Femur (tissue), 1 donor: ENCODE data around the gene MAPK11.

ENCODE experiments used
- DNase-seq: peaks from one replicate; pipeline ENCODE4 v3.0.0-alpha.2; 2017

The MAPK11 gene

DNA sequence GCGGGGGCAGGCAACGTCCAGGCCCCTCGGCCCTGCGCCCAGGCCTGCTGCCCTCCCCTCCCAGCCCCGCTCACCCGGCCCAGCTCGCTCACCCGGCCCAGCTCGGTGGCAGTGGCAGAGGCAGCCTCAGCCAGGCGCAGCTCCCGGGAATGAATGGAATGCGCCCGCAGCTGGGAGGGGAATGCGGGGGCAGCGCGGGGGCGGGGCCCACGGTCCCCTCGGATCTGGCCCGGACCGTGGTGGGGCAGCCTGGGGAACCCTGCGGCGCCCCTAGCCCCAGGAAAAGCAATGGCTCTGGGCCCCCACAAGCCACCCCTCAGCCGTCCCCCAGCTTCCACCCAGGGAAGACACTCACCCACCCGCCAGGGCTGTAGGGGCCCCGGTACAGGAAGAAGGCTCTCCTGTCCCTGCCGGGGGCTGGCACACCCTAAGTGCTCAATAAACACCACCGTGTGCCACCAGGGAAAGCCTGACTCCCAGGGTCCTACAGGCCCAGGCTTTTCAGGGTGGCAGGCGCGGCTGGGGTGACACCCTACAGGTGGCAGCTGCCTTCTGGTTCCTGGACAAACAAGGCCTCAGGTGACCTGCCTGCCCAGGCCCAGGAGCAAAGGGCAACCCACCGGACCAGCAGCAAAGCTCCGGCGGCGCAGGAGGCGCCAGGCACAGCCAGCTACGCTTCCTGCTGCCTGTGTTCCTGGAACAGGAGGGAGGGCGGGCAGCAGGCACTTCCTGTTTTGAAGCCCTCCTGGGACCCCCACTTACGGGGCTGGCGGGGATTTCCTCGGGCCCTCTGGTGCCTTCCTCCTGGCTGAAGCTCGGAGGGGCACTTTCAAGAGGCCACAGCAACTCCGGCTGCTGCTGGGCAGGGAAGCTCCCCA, 23.5 kb upstream of the MAPK11 start:
- DNase-seq: peak; percentile 80

DNA sequence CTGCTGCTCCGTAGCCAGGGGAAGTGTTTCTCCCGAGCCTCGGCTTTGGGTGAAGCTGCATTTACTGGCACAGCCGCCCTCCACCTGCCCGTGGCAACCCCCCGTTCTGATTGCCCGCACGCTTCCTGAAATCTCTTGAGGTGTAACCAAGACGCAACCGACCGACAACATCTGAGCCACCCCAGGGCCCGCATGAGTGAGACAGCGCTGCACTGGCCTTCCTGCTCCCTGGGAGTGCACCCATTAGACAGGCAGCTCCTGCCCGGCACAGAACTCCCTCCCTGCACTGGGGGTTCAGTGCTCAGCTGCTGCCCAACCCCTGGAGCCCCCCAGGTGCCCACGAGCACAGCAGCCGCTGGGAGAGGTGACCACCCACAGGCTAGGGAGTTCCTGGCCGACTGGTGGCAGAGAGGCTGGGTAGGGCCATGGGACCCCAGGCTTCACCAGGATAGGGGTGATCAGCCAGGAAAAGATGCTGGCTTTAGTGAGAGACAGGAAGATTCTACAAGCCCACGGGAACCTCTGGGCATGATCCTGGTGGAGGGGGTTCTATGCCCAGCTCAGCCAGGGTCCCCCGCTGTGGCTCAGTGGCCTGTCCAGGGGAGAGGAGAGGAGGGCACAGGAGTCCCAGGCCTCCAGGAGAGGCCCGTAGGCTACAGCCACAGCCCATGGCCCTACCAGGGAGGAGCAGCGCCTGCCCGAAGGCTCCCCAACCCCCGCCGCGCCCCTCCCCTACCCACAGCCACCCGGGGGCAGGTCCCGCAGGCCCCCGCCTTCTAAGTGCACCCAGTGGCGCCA, 22.7 kb upstream of the MAPK11 start:
- no peak for DNase-seq

DNA sequence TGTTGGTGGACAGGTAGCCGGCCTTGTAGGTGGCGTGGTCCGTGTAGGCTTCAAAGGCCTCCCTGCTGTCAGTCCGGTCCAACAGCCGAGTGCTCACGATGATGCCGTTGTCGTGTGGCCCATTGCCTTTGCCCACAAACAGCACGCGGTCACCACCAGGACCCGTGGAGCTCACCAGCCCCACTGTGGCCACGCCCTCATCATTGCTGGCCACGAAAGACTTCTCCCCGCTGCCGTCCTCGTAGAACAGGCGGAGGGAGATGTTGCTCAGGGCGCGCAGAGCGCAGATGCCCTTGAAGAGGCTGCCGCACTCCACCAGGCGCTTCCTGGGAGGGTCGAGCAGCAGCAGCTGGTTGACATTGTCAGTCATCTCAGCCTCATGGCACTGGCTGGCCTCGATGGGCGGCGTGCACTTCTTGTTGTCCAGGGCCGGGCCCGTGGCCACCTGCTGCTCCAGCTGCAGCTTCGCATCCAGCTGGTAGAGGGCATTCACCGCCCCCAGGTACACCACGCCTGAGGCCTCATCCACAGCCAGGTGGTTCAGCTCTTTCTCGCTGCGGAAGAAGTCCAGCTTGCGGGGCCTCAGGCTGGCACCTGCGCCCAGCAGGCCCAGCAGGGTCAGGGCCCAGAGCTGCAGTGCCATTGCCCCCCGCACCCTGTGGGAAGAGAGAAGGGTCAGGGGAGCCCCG, 19.9 kb upstream of the MAPK11 start:
- no peak for DNase-seq

DNA sequence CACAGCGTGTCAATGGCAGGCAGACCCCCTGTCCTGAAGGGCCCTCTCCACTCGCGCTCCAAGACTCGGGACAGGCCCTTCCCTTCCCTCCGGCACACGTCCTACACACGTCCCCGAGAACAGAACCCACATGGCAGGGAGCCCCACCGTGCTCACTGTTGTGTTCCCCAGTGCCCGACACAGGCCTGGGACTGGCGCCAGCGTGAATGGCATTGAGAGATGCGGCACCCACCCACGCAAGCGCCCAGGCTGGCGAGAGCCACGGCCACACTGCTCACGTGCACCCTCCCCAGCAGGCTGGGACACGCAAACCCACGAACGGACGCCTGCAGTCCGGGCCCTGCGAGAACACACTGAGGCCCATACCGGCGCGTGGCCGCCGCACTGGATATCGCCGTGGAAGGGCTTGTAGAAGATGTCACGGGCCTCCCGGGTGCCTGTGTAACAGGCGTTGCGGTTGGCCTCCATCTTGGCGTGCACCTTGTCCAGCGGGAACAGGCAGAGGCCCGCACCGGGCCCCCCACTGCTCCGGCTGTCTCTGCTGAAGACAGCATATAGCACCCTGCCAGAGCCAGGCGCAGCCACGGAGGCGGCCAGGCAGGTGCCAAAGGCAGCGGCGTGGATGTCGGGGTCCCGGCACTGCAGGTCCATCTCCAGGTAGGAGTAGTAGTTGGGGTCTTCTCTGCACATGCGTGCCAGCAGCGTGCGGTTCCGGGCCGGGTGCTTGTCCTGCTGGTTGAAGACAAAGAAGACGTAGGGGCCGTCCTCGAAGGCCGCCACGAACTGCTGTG, 19.2 kb upstream of the MAPK11 start:
- no peak for DNase-seq

DNA sequence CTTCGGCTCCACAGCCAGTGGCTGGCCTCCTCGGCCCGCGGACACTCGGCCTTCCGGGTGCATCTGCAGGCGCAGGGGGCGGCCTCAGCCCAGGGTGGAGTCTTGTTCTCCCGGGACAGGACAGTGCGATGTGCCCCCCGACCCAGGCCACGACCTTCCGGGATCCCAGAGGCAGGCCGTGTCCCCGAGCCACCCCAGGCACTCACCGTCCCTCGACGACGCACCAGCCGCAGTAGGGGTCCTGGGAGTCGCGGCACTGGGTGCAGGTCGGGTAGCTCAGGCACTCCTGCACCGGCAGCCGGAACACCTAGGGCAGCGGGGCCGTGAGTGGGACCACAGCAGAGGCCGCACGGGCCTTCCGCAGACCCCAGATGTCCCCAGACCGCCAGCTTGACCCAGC, 17.6 kb upstream of the MAPK11 start:
- DNase-seq: no peak

DNA sequence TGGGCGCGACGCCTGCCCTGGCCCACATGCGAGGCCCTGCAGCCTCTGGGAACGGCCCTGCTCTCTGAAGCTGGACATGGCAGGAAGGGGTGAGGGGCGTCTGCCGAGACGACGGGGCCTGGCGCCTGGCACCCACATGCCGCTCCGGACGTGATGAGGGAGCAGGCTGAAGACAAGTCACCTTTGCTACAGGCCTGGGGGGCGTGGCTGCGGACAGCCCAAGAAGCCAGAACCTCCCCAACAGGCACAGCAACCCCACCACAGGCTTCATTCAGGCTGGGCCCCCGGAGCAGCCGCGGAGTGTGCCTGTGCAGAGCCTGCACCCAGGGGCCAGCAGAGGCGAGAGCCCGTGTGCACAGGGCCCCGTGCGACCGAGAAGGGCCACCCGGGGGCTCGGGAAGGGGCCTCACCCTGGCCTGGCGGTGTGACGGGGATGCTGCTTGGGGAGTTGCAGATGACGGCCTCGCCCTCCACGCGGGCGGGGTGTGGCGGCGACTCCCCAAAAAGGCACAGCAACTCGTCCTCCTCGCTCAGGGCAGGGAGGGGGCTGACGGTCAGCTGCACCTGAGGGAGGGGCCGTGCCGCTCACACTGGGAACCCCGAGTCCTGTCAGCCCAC, 16.6 kb upstream of the MAPK11 start:
- DNase-seq: no peak

DNA sequence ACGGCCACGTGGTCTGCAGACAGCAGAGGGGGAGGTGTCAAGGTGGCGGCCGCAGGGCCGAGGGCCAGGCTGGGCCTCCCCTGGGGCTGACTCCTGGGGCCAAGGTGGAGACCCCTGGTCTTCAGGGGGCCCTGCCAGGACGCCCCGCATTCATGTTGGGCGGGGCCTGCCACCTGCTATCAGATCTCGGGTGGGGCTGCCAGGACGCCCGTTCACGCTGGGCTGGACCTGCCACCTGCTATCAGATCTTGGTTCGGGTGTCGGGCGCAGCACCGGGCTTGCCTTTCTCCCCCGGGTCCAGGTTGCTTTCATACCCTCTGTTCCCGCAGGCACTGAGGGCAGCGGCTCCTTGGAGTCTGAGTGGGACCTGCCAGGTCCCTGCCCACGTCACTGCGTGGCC, 16.1 kb upstream of the MAPK11 start:
- DNase-seq: no peak

DNA sequence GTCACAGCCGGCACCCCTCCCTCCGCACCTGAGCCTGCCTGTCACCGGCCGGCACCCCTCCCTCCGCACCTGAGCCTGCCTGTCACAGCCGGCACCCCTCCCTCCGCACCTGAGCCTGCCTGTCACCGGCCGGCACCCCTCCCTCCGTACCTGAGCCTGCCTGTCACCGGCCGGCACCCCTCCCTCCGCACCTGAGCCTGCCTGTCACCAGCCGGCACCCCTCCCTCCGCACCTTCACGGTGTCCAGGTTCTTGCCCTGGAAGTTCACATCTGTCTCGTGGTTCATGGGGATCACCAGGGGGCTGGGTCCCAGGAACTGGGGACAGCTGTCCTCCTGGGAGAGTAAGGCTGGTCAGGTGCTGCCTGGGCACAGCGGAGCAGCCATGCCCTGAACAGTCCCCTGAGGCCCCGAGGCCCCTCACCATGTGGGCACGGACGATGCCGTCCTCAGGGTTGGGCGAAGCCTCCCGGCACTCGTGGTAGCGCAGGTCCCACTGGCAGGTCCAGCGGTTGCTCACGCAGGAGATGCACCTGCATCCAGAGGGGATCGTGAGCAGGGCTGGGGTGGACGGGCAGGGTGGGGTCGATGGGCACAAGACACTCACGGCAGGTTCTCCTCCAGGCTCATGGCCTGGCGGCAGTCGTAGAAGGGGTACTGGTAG, 15.5 kb upstream of the MAPK11 start:
- DNase-seq: no peak

DNA sequence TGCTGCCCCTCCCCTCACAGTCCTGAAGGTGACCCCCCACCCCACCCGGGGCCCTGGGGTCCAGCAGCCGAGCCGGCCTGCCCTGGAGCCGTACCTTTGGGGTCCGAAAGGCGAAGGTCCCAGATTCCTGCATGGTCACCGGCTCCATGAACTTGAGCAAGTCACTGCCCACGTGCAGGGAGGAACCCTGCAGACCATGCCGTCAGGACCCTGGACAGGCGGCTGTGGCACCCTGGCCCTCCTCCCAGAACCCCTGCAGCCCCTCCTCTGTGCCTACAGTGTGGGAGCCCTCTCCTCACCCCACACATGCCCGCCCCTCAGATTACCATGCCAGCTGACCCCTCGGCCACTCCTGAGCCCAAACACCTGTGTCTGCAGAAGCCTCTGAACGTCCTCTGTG, 14.3 kb upstream of the MAPK11 start:
- no peak for DNase-seq

DNA sequence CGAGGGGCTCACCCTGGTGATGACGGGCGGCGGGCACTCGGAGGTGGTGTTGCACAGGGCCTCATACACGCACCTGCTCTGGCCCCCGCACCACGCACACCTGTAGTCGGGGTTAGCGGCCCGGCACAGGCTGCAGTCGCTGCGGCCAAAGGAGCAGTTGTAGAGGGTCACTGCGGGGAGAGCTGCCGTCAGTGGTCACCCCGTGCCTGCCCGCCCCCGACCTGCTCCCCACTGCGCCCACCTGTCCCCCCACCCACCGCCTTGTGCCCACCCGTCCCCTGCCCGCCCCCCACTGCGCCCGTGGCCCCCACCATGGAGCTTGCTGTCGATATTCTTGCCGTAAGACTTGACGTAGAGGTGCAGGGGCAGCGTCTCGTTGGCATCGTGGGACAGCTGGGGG, 13.6 kb upstream of the MAPK11 start:
- no peak for DNase-seq

DNA sequence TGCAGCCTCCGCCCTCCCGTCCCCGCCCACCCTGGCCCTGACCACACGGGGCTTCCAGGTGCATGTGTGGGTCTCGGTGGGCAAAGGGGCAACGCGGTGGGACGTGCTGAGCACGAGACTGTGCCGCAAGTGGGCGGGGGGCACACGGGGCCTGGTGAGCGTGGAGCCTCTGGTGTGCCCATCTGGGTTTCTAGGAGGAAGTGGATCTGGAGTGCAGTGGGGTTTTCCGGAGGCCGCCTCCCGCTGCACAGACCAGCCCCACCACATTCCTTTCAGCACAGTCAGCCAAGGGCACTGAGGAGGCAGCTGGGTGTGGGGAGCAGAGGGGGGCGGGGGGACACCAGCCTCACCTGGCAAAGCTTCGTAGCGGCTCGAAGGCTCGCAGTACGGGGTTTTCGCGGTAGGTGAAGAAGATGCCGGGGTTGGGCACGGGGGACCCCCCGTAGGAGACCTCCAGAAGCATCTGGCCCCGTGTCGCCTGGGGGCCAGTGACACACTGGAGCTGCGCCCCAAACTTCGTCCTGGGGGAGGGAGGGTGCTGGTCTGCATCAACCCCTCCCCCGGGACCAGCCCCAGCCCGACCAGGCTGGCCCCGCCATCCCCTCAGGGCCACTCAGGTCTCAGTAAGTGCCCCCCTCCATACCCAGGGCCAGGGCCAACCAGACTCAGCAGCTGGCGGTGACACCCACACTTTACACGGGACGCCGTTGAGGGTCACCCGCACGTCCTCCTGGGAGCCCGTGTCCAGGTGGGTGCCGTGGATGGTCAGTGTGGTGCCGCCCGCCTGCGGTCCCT, 12.4 kb upstream of the MAPK11 start:
- DNase-seq: no peak

DNA sequence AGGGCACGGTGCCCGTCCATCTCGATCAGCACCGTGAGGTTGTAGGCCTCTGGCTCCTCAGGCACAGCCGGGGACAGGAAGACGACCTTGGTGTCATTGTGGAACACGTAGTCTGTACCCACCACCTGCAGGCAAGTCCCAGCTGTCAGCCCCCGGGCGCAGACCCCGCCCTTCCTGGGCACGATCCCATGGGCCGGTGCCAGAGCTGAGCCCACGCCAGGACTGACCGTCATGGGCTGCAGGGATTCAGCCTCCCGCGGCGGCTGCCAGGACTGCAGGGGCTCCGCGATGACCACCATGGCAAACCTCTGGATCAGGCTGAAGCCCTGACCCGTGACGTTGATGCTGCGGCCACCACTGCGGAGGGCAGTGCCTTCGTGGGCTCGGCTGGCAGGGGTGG, 11.8 kb upstream of the MAPK11 start:
- DNase-seq: no peak

DNA sequence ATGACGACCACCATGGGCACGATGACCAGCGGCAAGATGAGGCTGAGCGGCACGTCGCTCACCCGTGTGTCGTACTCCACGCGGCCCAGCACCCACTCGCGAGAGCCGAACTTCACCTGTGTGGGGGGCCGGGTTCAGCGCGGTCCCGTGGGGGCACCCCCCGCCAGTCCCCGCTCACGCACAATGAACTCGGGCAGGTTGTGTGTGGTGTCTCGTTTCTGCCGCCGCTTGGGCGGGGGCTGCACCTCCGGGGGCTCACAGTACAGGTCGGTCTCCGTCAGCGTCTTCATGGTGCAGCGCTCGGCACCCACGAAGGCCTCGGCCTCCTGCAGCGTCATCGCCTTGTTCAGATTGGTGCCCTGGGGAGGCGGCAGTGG, 11.2 kb upstream of the MAPK11 start:
- no peak for DNase-seq

DNA sequence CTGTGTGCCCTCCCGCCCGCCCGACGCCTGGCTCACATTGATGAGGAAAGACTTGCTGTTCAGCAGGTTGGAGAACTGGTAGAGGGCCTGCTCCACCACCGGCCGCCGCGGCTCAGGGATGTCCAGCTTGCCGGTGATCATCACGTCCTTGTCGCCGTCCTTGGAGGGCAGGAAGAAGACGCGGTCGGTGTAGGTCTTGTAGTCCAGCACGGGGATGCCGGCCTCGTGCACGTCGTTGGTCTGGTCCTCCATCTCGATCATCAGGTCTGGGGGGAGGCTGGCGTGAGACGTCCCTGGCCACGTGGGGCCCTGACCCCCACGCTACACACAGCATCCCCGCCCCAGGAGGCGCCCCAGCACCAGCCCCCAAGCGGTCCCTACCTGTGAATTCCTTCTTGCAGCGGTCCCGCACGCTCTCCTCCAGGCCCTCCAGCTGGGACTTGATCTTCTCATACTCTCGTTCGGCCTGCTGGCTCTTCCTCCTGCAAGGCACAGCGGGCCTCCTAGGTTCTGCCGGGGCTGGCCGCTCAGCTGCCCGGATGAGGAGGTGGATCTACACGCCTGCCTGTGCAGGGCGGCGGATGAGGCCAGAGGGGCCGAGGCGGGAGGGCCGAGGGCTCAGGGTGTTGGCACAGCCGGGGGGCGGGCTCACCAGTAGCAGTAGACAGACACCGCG, 10.7 kb upstream of the MAPK11 start:
- no peak for DNase-seq

DNA sequence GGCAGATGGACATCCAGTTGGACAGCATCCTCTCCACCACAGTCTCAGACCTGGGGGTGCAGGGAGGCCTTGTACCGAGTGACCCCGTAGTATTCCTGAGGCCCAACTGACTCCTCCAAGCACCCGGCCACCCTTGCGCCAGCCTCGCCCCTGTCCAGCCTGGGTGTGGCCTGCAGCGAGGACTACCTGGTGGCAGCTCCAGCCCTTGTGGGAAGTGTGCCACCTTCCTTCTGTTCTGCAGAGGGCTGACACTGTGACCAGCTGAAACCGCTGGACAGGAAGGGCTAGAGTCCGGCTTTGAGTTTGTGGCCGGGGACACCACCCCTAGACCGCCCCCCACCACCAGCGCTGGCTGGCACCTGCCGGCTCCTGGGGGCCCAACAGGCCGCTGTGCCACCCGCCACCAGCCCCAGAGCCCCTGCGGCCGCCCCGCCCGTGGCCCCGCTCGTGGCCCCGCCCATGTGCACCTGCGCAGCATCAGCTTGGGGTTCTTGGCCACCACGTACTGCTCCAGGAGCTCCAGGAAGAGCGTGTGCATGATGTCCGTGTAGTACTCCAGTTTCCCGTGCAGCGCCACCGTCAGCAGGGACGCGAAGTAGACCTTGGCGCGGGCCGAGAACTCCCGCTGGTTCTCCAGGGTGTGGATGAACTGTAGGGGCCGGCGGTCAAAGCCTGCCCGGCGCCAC, 10.0 kb upstream of the MAPK11 start:
- no peak for DNase-seq

DNA sequence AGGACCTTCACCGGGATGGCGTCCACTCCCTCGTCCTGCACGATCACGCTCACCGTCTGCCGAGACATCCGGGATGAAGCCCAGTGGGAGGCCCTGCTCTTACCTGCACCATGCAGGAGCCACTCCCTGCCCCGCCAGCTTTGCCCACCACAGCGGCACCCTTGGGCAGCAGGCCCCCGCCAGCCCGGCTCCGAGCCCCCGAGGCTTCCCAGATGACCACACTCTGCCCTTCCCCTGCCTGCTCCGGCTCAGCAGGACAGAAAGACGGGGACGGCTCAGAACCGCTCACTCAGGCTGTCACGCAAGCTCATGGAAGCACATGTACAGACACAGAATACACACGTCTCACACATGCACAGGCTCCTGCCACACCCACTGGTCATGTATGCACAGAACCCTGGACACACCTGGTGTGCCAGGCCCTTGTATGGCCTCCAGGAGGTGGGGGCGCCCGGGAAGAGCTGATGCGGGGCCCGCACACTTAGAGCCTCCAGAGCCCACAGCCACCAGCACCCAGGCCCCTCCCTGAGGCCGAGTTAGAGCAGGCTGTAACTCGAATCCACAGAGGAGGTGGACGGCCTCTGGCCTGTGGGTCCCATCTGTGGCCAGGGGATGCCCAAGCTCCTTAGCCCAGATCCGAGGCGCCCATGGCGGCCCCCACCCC, 8.9 kb upstream of the MAPK11 start:
- DNase-seq: no peak

DNA sequence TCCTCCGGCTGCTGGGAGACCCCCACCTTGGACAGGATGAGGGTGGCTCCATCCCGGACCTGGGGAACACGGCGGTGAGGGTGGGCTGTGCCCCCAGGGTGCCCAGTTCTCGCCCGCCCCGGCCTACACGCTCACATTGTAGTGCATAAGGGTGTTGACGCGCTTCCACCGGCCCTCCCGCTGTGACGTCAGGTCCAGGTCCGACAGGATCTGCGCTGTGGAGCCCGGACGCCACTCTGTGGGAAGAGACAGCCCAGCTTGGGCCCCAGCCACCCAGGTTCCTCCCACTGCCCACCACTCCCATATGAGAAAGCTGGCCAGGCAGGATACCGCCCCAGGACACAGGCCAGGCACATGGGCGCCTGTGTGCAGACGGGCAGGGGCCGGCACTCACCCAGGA, 8.3 kb upstream of the MAPK11 start:
- DNase-seq: no peak

DNA sequence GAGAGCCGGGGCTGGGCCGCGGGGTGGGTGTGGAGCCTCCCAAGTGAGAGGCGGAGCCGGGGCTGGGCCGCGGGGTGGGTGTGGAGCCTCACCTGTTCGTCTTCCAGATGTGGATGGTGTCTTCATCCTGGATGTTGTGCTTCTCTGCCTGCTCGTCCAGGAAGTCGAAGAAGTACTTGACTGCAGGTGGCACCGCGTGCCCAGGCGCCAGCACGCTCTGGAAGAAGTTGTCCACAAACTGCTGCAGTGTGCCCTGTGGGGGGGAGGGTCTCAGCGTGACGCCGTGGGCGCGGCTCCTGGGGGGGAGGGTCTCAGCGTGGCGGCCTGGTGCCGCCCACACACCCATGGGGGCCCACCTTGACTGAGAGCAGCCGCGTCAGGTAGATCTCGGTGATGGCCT, 7.6 kb upstream of the MAPK11 start:
- no peak for DNase-seq

DNA sequence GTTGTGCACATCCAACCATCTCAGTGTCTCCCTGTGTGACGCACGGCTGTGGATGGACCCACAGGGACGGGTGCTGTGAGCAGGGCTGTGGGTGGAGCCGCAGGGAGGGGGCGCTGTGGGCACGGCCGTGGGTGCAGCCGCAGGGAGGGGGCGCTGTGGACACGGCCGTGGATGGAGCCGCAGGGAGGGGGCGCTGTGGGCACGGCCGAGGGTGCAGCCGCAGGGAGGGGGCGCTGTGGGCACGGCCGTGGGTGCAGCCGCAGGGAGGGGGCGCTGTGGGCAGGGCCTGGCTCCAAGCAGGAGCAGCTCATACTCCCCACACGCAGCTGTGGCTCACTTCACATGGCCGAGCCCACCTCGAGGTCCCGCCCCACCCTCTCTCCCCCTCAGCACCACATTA, 6.0 kb upstream of the MAPK11 start:
- DNase-seq: peak; percentile 67
